HG03469 (cell line): ENCODE results near the gene FREY1.

ENCODE experiments used
- ATAC-seq: cut with Tn5 transposase; IDR thresholded peaks from one replicate; pipeline ENCODE4 v1.9.1; 2021; ENCODE audit warnings: mild to moderate bottlenecking, moderate library complexity, moderate number of reproducible peaks; ENCODE audit not compliant: unreplicated experiment

FREY1 gene

GRCh38 chr11:45896422-45896984 lies 10.6 kb downstream of the FREY1 start:
- ATAC-seq = no peak

- no peak for ATAC-seq
Measured at GRCh38 chr11:45895553-45896259, 11.4 kb downstream of the FREY1 start.

GRCh38 chr11:45894555-45895247 lies 12.4 kb downstream of the FREY1 start:
- no peak for ATAC-seq

- no peak for ATAC-seq
Measured at GRCh38 chr11:45892856-45893255, 14.2 kb downstream of the FREY1 start.

GRCh38 chr11:45890886-45891550 lies 16.1 kb downstream of the FREY1 start:
- ATAC-seq = no peak

GRCh38 chr11:45889966-45890365 lies 17.1 kb downstream of the FREY1 start:
- no peak for ATAC-seq

GRCh38 chr11:45889555-45889954 lies 17.5 kb downstream of the FREY1 start:
- ATAC-seq = no peak

GRCh38 chr11:45887587-45887986 lies 19.5 kb downstream of the FREY1 start:
- no peak for ATAC-seq

- ATAC-seq = no peak
Measured at GRCh38 chr11:45886816-45887520, 20.1 kb downstream of the FREY1 start.

- ATAC-seq = no peak
Measured at GRCh38 chr11:45885921-45886721, 20.9 kb downstream of the FREY1 start.

GRCh38 chr11:45885274-45885920 lies 21.7 kb downstream of the FREY1 start, which contains the start of gene MAPK8IP1:
MAPK8IP1 (plus strand) TSS chr11:45885651; CDS start chr11:45885821, 170 bp downstream.
- ATAC-seq = no peak

GRCh38 chr11:45884596-45885185 lies 22.4 kb downstream of the FREY1 start:
- no peak for ATAC-seq

- no peak for ATAC-seq
Measured at GRCh38 chr11:45881708-45882368, 25.2 kb downstream of the FREY1 start.

- no peak for ATAC-seq
Measured at GRCh38 chr11:45880772-45881570, 26.1 kb downstream of the FREY1 start.

GRCh38 chr11:45879803-45880686 lies 27.0 kb downstream of the FREY1 start:
- no peak for ATAC-seq

GRCh38 chr11:45877845-45878244 lies 29.2 kb downstream of the FREY1 start:
- no peak for ATAC-seq

- no peak for ATAC-seq
Measured at GRCh38 chr11:45877221-45877620, 29.9 kb downstream of the FREY1 start.
